Measurements from ENCODE around the gene VEZF1.

VEZF1 gene

GRCh38 chr17:57972151-57972550, 15.9 kb downstream of the VEZF1 start:
- TF ChIP-seq CTCF (IDR thresholded peaks at IDR 0.05; ENCODE audit: low read depth, low read length, missing control alignments), result no peak
- no peak overlapping the region for H3K4me3 ChIP-seq (ENCODE audit: low read depth, low read length)
- no peak for DNase-seq (ENCODE audit: low read depth)

GRCh38 chr17:57971572-57971971, 16.5 kb downstream of the VEZF1 start:
- no peak for DNase-seq (ENCODE audit: low read depth)
- no peak for TF ChIP-seq CTCF (IDR thresholded peaks at IDR 0.05; ENCODE audit: low read depth, low read length, missing control alignments)
- H3K4me3 ChIP-seq (ENCODE audit: low read depth, low read length), result no peak overlapping the region

GRCh38 chr17:57970710-57971109, 17.3 kb downstream of the VEZF1 start:
- TF ChIP-seq CTCF (IDR thresholded peaks at IDR 0.05; ENCODE audit: low read depth, low read length, missing control alignments), result no peak
- H3K4me3 ChIP-seq (ENCODE audit: low read depth, low read length), result no peak overlapping the region
- DNase-seq (ENCODE audit: low read depth), result no peak

GRCh38 chr17:57968456-57968855, 19.6 kb downstream of the VEZF1 start:
- no peak for DNase-seq (ENCODE audit: low read depth)
- no peak for TF ChIP-seq CTCF (IDR thresholded peaks at IDR 0.05; ENCODE audit: low read depth, low read length, missing control alignments)
- no peak overlapping the region for H3K4me3 ChIP-seq (ENCODE audit: low read depth, low read length)

GRCh38 chr17:57966875-57967274, 21.2 kb downstream of the VEZF1 start:
- TF ChIP-seq CTCF (IDR thresholded peaks at IDR 0.05; ENCODE audit: low read depth, low read length, missing control alignments), result no peak
- no peak for DNase-seq (ENCODE audit: low read depth)
- no peak overlapping the region for H3K4me3 ChIP-seq (ENCODE audit: low read depth, low read length)

- TF ChIP-seq CTCF (IDR thresholded peaks at IDR 0.05; ENCODE audit: low read depth, low read length, missing control alignments), result no peak
- no peak overlapping the region for H3K4me3 ChIP-seq (ENCODE audit: low read depth, low read length)
- DNase-seq (ENCODE audit: low read depth), result no peak
These were observed 21.8 kb downstream of the VEZF1 start for GRCh38 chr17:57966246-57966645.

- H3K4me3 ChIP-seq (ENCODE audit: low read depth, low read length), result no peak overlapping the region
- no peak for TF ChIP-seq CTCF (IDR thresholded peaks at IDR 0.05; ENCODE audit: low read depth, low read length, missing control alignments)
- no peak for DNase-seq (ENCODE audit: low read depth)
These were observed 22.4 kb downstream of the VEZF1 start for GRCh38 chr17:57965521-57966160.

Measured in GM12864 (cell line).